OCI-LY3 (cell line): ENCODE data around the gene ICOS.
A peak's percentile ranks its signal among the peaks of the same experiment; 100 is the strongest.

ENCODE experiments used
- H2AFZ ChIP-seq: fragments of 200-600, 300-600 bp; shearing (Covaris generic); 2 replicates; pipeline ENCODE4 v1.6.0; 2014; ENCODE audit warnings: antibody characterized with exemption, low read depth, low read length
- H3K27ac ChIP-seq: fragments of 200-600, 300-600 bp; sonication (generic); 2 replicates; pipeline ENCODE4 v1.5.1; 2014; ENCODE audit warnings: mild to moderate bottlenecking, low read length, moderate library complexity, mixed read lengths
- H3K27me3 ChIP-seq: fragments of 200-600, 300-600 bp; sonication (generic); 2 replicates; pipeline ENCODE4 v1.6.1; 2014; ENCODE audit warnings: low read depth, low read length, mixed read lengths
- H3K36me3 ChIP-seq: fragments of 200-600, 300-600 bp; sonication (generic); replicated peaks from 2 replicates; pipeline ENCODE3; 2014; ENCODE audit warnings: low read depth, low read length, mixed read lengths
- H3K4me1 ChIP-seq: fragments of 300-600, 200-600 bp; sonication (generic); 2 replicates; pipeline ENCODE4 v1.6.1; 2014; ENCODE audit warnings: low read length, mixed read lengths
- H3K4me2 ChIP-seq: fragments of 200-600, 300-600 bp; sonication (generic); 2 replicates; pipeline ENCODE4 v1.6.1; 2014; ENCODE audit warnings: low read length, mixed read lengths
- H3K4me3 ChIP-seq: fragments of 300-600, 200-600 bp; sonication (generic); 2 replicates; pipeline ENCODE4 v1.5.1; 2014; ENCODE audit warnings: antibody characterized with exemption, mild to moderate bottlenecking, low read length, moderate library complexity
- H3K79me2 ChIP-seq: fragments of 300-600, 200-600 bp; shearing (Covaris generic); 2 replicates; pipeline ENCODE4 v1.6.1; 2014; ENCODE audit warnings: mild to moderate bottlenecking, low read length, mixed read lengths
- H3K9ac ChIP-seq: fragments of 300-600, 200-600 bp; shearing (Covaris generic); 2 replicates; pipeline ENCODE4 v1.6.0; 2014; ENCODE audit warnings: mild to moderate bottlenecking, low read length, moderate library complexity
- H3K9me3 ChIP-seq: fragments of 200-600, 300-600 bp; shearing (Covaris generic); 2 replicates; pipeline ENCODE4 v1.6.1; 2014; ENCODE audit warnings: low read length, mixed read lengths; ENCODE audit not compliant: insufficient read depth
- H4K20me1 ChIP-seq: fragments of 200-600, 300-600 bp; sonication (generic); 2 replicates; pipeline ENCODE4 v1.6.1; 2016; ENCODE audit warnings: low read length, mixed read lengths; ENCODE audit not compliant: insufficient read depth
- CTCF ChIP-seq: fragments of 200-600, 300-600 bp; sonication (generic); IDR thresholded peaks from 2 replicates; pipeline ENCODE4 v1.5.1; 2014; ENCODE audit warnings: antibody characterized with exemption, low read length, low read depth
- EZH2phosphoT487 ChIP-seq: fragments of 200-600 bp; shearing (Covaris generic); IDR thresholded peaks from 2 replicates; pipeline ENCODE4 v1.6.1; 2018; ENCODE audit warnings: antibody characterized with exemption, mixed run types, low read depth

ICOS gene

GRCh38 chr2:203993011-203993410, 56.4 kb downstream of the ICOS start:
- H3K27ac ChIP-seq: peak overlapping the region; percentile 96
- H3K27me3 ChIP-seq: no peaks in the 10 kb centered on the region
- H4K20me1 ChIP-seq: no peaks in the 10 kb centered on the region
- H3K36me3 ChIP-seq: peaks cover 10% of the 10 kb centered on the region
- peak overlapping the region; percentile 46 for H3K4me2 ChIP-seq
- TF ChIP-seq EZH2phosphoT487: no peak
- no peak for TF ChIP-seq CTCF
- H3K9ac ChIP-seq: peak overlapping the region; percentile 75
- no peaks in the 10 kb centered on the region for H3K79me2 ChIP-seq
- peak overlapping the region; percentile 27; the same call in 1 of the 2 replicates for H2AFZ ChIP-seq
- H3K9me3 ChIP-seq: no peaks in the 10 kb centered on the region
- peak overlapping the region; percentile 19; the same call in 1 of the 2 replicates for H3K4me3 ChIP-seq
- H3K4me1 ChIP-seq: peaks cover 82% of the 10 kb centered on the region

GRCh38 chr2:203993560-203993959, 57.0 kb downstream of the ICOS start:
- Histone ChIP-seq H2AFZ (no peak overlapping the region), H4K20me1 (no peaks in the 10 kb centered on the region), H3K27ac (peak overlapping the region; percentile 96), H3K79me2 (no peaks in the 10 kb centered on the region), H3K27me3 (no peaks in the 10 kb centered on the region), H3K9ac (peak overlapping the region; percentile 75), H3K9me3 (no peaks in the 10 kb centered on the region), H3K4me1 (peaks cover 82% of the 10 kb centered on the region), H3K4me3 (peak overlapping the region; percentile 19; the same call in 1 of the 2 replicates), H3K36me3 (peaks cover 10% of the 10 kb centered on the region), H3K4me2 (peak overlapping the region; percentile 46)
- no peak for TF ChIP-seq EZH2phosphoT487
- no peak for TF ChIP-seq CTCF

GRCh38 chr2:203994735-203995134, 58.2 kb downstream of the ICOS start:
- Histone ChIP-seq H3K4me2 (peak overlapping the region; percentile 23; the same call in 1 of the 2 replicates), H3K4me1 (peaks cover 82% of the 10 kb centered on the region), H3K79me2 (no peaks in the 10 kb centered on the region), H4K20me1 (no peaks in the 10 kb centered on the region), H3K36me3 (peaks cover 12% of the 10 kb centered on the region), H3K27me3 (no peaks in the 10 kb centered on the region), H3K4me3 (no peak overlapping the region), H2AFZ (no peak overlapping the region), H3K27ac (peak overlapping the region; percentile 96), H3K9ac (peak overlapping the region; percentile 75; the same call in 1 of the 2 replicates), H3K9me3 (no peaks in the 10 kb centered on the region)
- TF ChIP-seq CTCF (no peak), EZH2phosphoT487 (no peak)

- H2AFZ ChIP-seq: no peak overlapping the region
- TF ChIP-seq CTCF (no peak), EZH2phosphoT487 (no peak)
- peaks cover 82% of the 10 kb centered on the region for H3K4me1 ChIP-seq
- no peaks in the 10 kb centered on the region for H3K79me2 ChIP-seq
- H3K4me2 ChIP-seq: peak overlapping the region; percentile 49
- peaks cover 9% of the 10 kb centered on the region for H3K36me3 ChIP-seq
- H3K9ac ChIP-seq: peak overlapping the region; percentile 73
- peak overlapping the region; percentile 89 for H3K27ac ChIP-seq
- peaks cover 6% of the 10 kb centered on the region; the same call in 1 of the 2 replicates for H3K9me3 ChIP-seq
- H4K20me1 ChIP-seq: no peaks in the 10 kb centered on the region
- 0 out of 2 replicates have a peak overlapping the region, but pooled peaks have one; percentile 0 for H3K4me3 ChIP-seq
- H3K27me3 ChIP-seq: no peaks in the 10 kb centered on the region
Measured at GRCh38 chr2:203996692-203997091, 60.1 kb downstream of the ICOS start.
